Measurements from ENCODE around the gene MOB3B.

Gene MOB3B

GRCh38 chr9:27540502-27540901 is 10.9 kb upstream of the MOB3B start:
- no peak for FAIRE-seq

- FAIRE-seq: no peak
Measured at GRCh38 chr9:27539479-27540441, 10.1 kb upstream of the MOB3B start.

- no peak for FAIRE-seq
Measured at GRCh38 chr9:27538647-27539046, 9.0 kb upstream of the MOB3B start.

- FAIRE-seq: no peak
Measured at GRCh38 chr9:27537756-27538155, 8.1 kb upstream of the MOB3B start.

GRCh38 chr9:27537027-27537435 is 7.4 kb upstream of the MOB3B start:
- FAIRE-seq: no peak

- no peak for FAIRE-seq
Measured at GRCh38 chr9:27536168-27536567, 6.6 kb upstream of the MOB3B start.

- no peak for FAIRE-seq
Measured at GRCh38 chr9:27535701-27536118, 6.1 kb upstream of the MOB3B start.

GRCh38 chr9:27534658-27535209 is 5.1 kb upstream of the MOB3B start:
- no peak for FAIRE-seq

- FAIRE-seq: no peak
Measured at GRCh38 chr9:27534131-27534530, 4.5 kb upstream of the MOB3B start.

GRCh38 chr9:27533311-27533710 is 3.7 kb upstream of the MOB3B start:
- FAIRE-seq: no peak

- FAIRE-seq: peak; percentile 5
Measured at GRCh38 chr9:27532046-27532445, 2.4 kb upstream of the MOB3B start.

GRCh38 chr9:27530915-27531755 is 1.5 kb upstream of the MOB3B start:
- FAIRE-seq: no peak

GRCh38 chr9:27528886-27529315 is 713 bp downstream of the MOB3B start:
- FAIRE-seq: no peak

- no peak for FAIRE-seq
Measured at GRCh38 chr9:27528076-27528885, 1.3 kb downstream of the MOB3B start.

GRCh38 chr9:27527702-27528075 is 1.9 kb downstream of the MOB3B start:
- no peak for FAIRE-seq

GRCh38 chr9:27524236-27524635 is 5.4 kb downstream of the MOB3B start, which contains the start of gene IFNK:
TSS of gene IFNK (plus strand) at chr9:27524290. CDS start at chr9:27524337, 47 bp downstream.
- no peak for FAIRE-seq

GRCh38 chr9:27523141-27523540 is 6.5 kb downstream of the MOB3B start:
- FAIRE-seq: no peak

- no peak for FAIRE-seq
Measured at GRCh38 chr9:27520986-27521385, 8.6 kb downstream of the MOB3B start.

GRCh38 chr9:27519466-27520465 is 9.8 kb downstream of the MOB3B start:
- FAIRE-seq: no peak

GRCh38 chr9:27518809-27519208 is 10.8 kb downstream of the MOB3B start:
- no peak for FAIRE-seq

GRCh38 chr9:27518006-27518405 is 11.6 kb downstream of the MOB3B start:
- FAIRE-seq: no peak

All from islet of Langerhans (tissue), 1 donor.